Endothelial cell of umbilical vein (primary cell): ENCODE results near the gene ASCL4.

ENCODE experiments used
- EZH2 ChIP-seq: IDR thresholded peaks from 2 replicates; pipeline ENCODE4 v1.6.1; 2012; ENCODE audit warnings: borderline replicate concordance, low read depth, mild to moderate bottlenecking, moderate library complexity, low read length, inconsistent platforms; ENCODE audit not compliant: severe bottlenecking
- FOS ChIP-seq: IDR thresholded peaks from 2 replicates; pipeline ENCODE4 v1.6.1; 2011; ENCODE audit warnings: mild to moderate bottlenecking, low read length, moderate library complexity, borderline replicate concordance; ENCODE audit not compliant: insufficient read depth
- POLR2A ChIP-seq: IDR thresholded peaks from 2 replicates; pipeline ENCODE4 v1.6.1; 2012; ENCODE audit warnings: low read depth, mild to moderate bottlenecking, control low read depth, low read length
- POLR2AphosphoS5 ChIP-seq: IDR thresholded peaks from 2 replicates; pipeline ENCODE4 v1.6.1; 2012; ENCODE audit warnings: low read depth, mild to moderate bottlenecking, control low read depth, low read length, moderate library complexity; ENCODE audit not compliant: insufficient read depth
- TF ChIP-seq, protein P1 (sequence below), 2 donors: IDR thresholded peaks; 1 replicate in 1 of 2; 2 replicates in 1 of 2; pipeline ENCODE4 v1.5.1; 2011; ENCODE audit warnings: low read length in 2 of 2, mild to moderate bottlenecking in 2 of 2, moderate library complexity in 2 of 2, control low read depth in 1 of 2, inconsistent platforms in 1 of 2, low read depth in 1 of 2; ENCODE audit not compliant: insufficient read depth in 1 of 2; ENCODE audit errors: extremely low read depth in 1 of 2

DNA sequence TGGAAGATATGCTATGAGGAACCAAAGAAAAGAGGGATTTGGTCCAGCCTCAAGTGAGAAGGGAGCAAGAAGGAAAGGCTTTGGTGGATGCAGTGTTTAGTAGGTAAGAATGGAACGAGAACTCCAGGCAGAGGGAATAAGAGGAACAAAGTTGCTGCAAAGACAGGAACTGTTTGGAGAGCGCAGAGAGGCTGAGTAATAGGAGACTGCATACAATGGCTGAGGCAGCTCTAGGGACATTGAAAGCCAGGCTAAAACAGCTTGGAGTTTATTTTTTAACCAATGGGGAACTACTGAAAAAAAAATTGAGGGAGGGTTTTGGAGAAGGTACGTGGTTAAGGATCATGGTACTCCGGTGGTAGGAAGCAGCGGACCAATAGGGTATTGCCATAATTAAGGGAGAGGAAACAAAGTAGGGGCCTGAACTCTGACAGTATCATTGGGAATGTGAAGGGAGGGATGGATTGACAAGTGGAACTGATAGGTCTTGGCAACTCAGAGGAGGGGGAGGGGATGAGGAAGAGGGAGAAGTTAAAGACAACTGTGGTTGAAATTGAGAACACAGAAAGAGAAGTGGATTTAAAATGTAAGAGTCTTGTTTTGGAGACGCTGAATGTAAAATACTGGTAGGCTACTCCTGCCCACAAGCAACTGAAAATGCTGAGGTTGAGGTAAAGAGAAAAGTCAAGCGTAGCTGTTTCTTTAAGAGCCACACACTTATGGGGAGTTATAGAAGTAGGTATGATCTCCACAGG lies 4.8 kb downstream of the ASCL4 start:
- TF ChIP-seq, protein P1, sequence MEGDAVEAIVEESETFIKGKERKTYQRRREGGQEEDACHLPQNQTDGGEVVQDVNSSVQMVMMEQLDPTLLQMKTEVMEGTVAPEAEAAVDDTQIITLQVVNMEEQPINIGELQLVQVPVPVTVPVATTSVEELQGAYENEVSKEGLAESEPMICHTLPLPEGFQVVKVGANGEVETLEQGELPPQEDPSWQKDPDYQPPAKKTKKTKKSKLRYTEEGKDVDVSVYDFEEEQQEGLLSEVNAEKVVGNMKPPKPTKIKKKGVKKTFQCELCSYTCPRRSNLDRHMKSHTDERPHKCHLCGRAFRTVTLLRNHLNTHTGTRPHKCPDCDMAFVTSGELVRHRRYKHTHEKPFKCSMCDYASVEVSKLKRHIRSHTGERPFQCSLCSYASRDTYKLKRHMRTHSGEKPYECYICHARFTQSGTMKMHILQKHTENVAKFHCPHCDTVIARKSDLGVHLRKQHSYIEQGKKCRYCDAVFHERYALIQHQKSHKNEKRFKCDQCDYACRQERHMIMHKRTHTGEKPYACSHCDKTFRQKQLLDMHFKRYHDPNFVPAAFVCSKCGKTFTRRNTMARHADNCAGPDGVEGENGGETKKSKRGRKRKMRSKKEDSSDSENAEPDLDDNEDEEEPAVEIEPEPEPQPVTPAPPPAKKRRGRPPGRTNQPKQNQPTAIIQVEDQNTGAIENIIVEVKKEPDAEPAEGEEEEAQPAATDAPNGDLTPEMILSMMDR (IDR thresholded peaks at IDR 0.05; ENCODE audit: extremely low read depth in 1 of 2, insufficient read depth in 1 of 2, low read depth in 1 of 2, low read length in 2 of 2) = no peak
- TF ChIP-seq POLR2AphosphoS5 (no peak), EZH2 (no peak), POLR2A (no peak), FOS (no peak)
